Stimulated activated naive B cell treated with anti-CD40 and anti-IgM and Interleukin-4, amounts not matched to agents 10 μg/mL and 1 μg/mL and 100 μg/mL, for 72 hours (primary cell): Measurements from ENCODE around the gene SYVN1.
A peak's percentile ranks its signal among the peaks of the same experiment; 100 is the strongest.

Experiments used
- ATAC-seq, 2 donors: fragments of 150-1000 bp; cut with Tn5 transposase; replicated peaks; 2 replicates each; pipeline ENCODE4 v1.10.0; 2021; ENCODE audit warnings: moderate library complexity in 1 of 2
- DNase-seq: peaks from one replicate; pipeline ENCODE4 v3.0.0; 2021
- H3K27ac Mint-ChIP-seq: one replicate; pipeline ENCODE4 v1.8.0; 2022; ENCODE audit warnings: mild to moderate bottlenecking, mixed read lengths
- H3K27me3 Mint-ChIP-seq, 2 donors: one replicate each; pipeline ENCODE4 v1.8.0; 2022; ENCODE audit warnings: mixed read lengths in 2 of 2
- H3K36me3 Mint-ChIP-seq, 2 donors: one replicate each; pipeline ENCODE4 v1.8.0; 2022; ENCODE audit warnings: mixed read lengths in 2 of 2, mild to moderate bottlenecking in 1 of 2
- H3K4me1 Mint-ChIP-seq, 2 donors: one replicate each; pipeline ENCODE4 v1.8.0; 2022; ENCODE audit warnings: mixed read lengths in 2 of 2, mild to moderate bottlenecking in 1 of 2
- H3K4me3 Mint-ChIP-seq, 2 donors: one replicate each; pipeline ENCODE4 v1.8.0; 2022; ENCODE audit warnings: mild to moderate bottlenecking in 2 of 2, mixed read lengths in 2 of 2, moderate library complexity in 1 of 2
- H3K9me3 Mint-ChIP-seq, 2 donors: one replicate each; pipeline ENCODE4 v1.8.0; 2022; ENCODE audit warnings: mixed read lengths in 2 of 2, mild to moderate bottlenecking in 1 of 2

SYVN1 gene

GRCh38 chr11:65115361-65116082 is 18.8 kb downstream of the SYVN1 start:
- ATAC-seq (no peak), DNase-seq (no peak)
- peak overlapping the region; percentile 89 to 91 for H3K4me3 Mint-ChIP-seq
- H3K9me3 Mint-ChIP-seq: no peaks in the 10 kb centered on the region
- H3K27me3 Mint-ChIP-seq: no peaks in the 10 kb centered on the region
- peaks cover 41 to 88% of the 10 kb centered on the region in 2 donors for H3K4me1 Mint-ChIP-seq
- H3K27ac Mint-ChIP-seq: peak overlapping the region; percentile 71
- peaks cover 33 to 50% of the 10 kb centered on the region in 2 donors for H3K36me3 Mint-ChIP-seq

- Mint-ChIP-seq H3K4me3 (no peak overlapping the region), H3K4me1 (peaks cover 44 to 88% of the 10 kb centered on the region in 2 donors), H3K36me3 (peaks cover 33 to 46% of the 10 kb centered on the region in 2 donors), H3K27ac (peak overlapping the region; percentile 73), H3K27me3 (no peaks in the 10 kb centered on the region), H3K9me3 (no peaks in the 10 kb centered on the region)
- ATAC-seq: no peak
- no peak for DNase-seq
Measured at GRCh38 chr11:65114538-65115171, 19.7 kb downstream of the SYVN1 start.

- Mint-ChIP-seq H3K36me3 (peaks cover 33 to 42% of the 10 kb centered on the region in 2 donors), H3K4me3 (no peak overlapping the region), H3K9me3 (no peaks in the 10 kb centered on the region), H3K4me1 (peaks cover 43 to 81% of the 10 kb centered on the region in 2 donors), H3K27me3 (no peaks in the 10 kb centered on the region), H3K27ac (no peak overlapping the region)
- no peak for DNase-seq
- ATAC-seq: no peak
Measured at GRCh38 chr11:65113839-65114238, 20.5 kb downstream of the SYVN1 start.

- no peak for ATAC-seq
- peaks cover 29 to 38% of the 10 kb centered on the region in 2 donors for H3K36me3 Mint-ChIP-seq
- peak overlapping the region; percentile 97 to 99 for H3K4me3 Mint-ChIP-seq
- peaks cover 38 to 76% of the 10 kb centered on the region in 2 donors for H3K4me1 Mint-ChIP-seq
- H3K9me3 Mint-ChIP-seq: no peaks in the 10 kb centered on the region
- no peak for DNase-seq
- H3K27me3 Mint-ChIP-seq: no peaks in the 10 kb centered on the region
- H3K27ac Mint-ChIP-seq: peak overlapping the region; percentile 68
Measured at GRCh38 chr11:65113361-65113756, 21.0 kb downstream of the SYVN1 start.

DNA sequence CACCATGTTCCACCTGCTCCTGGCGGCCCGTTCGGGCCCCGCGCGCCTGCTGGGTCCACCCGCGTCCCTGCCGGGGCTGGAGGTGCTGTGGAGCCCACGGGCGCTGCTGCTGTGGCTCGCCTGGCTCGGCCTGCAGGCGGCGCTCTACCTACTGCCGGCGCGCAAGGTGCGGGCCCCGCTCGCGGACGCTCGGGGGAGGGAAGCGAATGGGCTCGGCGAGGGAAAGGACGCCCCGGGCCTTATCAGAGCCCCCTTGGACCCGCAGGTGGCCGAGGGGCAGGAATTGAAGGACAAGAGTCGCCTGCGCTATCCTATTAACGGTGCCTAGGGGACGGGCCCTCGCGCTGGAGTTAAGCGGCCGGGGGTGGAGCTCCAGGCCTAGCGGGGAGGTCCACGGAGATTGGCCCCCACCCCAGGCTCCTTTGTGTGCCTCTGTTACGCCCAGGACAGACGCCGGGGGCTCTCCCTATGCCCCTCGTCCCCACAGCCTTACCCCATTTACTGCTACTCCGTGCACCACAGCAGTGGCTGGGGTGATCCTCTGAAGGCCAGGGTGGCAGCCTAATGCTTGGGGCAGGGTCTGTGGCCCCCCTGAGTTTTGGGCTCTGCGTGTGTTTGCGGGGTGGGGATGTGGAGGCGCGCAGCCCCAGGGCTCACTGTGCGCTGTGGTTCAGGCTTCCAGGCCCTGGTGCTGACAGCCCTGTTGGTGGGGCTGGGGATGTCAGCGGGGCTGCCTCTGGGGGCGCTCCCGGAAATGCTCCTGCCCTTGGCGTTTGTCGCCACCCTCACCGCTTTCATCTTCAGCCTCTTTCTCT is 21.6 kb downstream of the SYVN1 start:
- no peaks in the 10 kb centered on the region for H3K9me3 Mint-ChIP-seq
- H3K4me1 Mint-ChIP-seq: peaks cover 35 to 70% of the 10 kb centered on the region in 2 donors

DNA sequence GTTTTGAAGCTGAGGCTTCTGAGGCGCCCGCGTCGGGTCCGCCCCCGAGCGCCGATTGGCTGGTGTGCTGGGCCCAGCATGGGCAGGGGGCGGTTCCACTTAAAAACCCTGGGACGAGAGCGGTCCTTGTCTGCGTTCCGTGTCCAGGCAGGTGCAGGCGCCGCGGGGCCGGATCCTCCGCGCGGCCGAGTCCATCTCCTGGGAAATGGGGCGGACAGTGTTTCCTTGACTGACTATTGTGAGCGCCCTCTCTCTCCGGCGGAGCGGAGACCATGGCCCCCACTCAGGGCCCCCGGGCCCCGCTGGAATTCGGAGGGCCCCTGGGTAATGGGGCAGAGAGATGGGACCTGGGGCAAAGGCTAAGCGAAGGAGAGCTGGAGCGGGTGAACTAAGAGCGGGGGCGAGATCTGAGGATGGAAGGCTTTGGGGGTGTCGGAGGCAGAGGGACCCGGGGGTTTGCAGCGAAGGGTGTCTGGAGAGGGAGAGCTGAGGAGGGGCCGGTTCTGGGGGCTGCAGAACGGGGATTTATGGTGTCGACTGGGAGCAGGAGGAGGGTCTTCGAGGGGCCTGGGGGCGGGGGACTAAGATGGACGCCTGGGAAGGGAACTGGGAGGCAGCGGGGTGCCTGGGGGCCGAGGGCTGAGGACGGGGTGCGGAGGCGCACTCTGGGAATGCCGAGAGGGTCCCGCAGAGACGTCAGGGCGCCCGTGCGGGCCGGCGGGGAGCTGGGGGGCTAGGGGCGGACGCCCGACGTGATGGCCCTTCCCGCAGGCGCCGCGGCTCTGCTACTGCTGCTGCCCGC is 22.4 kb downstream of the SYVN1 start, which contains the start of gene TM7SF2:
TSS of gene TM7SF2 (plus strand) at position 129 of the 802 bp plus-strand sequence. CDS start at position 273, 144 bp downstream.
- peak within 1 kb of the TSS; percentile 97 to 99 for H3K4me3 Mint-ChIP-seq
- peaks cover 21 to 32% of the 10 kb centered on the region in 2 donors for H3K36me3 Mint-ChIP-seq
- H3K4me1 Mint-ChIP-seq: peaks cover 34 to 64% of the 10 kb centered on the region in 2 donors
- no peaks in the 10 kb centered on the region for H3K9me3 Mint-ChIP-seq
- H3K27ac Mint-ChIP-seq: peak within 1 kb of the TSS; percentile 97
- ATAC-seq (peak; percentile 77 to 83), DNase-seq (peak; percentile 88)
- no peaks in the 10 kb centered on the region for H3K27me3 Mint-ChIP-seq

More for the DNA sequence above, 21.6 kb downstream of the SYVN1 start:
- Mint-ChIP-seq H3K36me3 (peaks cover 25 to 32% of the 10 kb centered on the region in 2 donors), H3K4me3 (peak overlapping the region; percentile 97 to 99), H3K27me3 (no peaks in the 10 kb centered on the region), H3K27ac (peak overlapping the region; percentile 68)
- ATAC-seq (peak; percentile 53 to 63), DNase-seq (peak; percentile 66)

DNA sequence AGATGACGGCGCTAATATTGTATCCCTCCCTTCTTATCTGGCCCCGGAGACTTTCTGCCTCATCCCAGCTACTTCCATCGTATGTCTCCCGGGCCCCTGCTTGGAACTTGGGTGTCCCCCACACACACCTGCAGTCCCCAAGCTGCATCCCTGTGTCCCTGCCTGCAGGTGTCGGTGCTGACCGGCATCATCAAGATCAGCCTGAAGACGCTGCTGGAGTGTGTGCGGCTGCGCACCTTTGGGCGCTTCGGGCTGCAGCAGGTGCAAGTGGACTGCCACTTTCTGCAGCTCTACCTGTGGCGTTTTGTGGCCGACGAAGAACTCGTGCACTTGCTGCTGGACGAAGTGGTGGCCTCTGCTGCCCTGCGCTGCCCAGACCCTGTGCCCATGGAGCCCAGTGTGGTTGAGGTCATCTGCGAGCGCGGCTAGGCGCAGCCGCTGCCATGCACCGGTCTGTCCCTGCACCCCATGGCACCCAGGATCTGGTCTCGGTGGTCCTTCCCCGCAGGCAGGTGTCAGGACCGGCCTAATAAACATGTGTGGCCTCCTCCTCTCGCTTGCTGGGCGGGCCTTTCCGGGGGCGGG is 23.1 kb downstream of the SYVN1 start:
- DNase-seq: no peak

DNA sequence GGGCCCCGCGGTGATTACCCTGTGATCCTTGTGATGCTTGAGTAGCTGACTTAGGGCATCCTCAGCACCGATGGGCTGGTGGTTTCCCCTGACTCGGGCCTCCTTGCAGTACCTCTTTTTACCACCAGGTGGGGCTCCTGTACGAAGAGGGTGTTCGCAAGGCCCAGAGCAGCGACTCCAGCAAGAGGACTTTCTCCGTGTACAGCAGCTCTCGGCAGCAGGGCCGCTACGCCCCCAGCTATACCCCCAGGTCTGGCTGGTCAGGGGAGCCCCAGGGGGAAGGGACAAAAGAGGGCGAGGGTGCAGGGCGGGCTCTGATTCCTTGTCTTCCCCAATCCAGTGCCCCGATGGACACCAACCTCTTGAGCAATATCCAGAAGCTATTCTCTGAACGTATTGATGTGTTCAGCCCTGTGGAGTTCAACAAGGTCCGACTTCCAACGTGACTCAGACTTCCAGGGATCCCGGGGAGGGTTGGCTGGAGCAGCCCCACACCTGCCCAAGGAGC is 23.9 kb downstream of the SYVN1 start:
- Mint-ChIP-seq H3K27ac (no peak overlapping the region), H3K4me3 (no peak overlapping the region), H3K4me1 (peaks cover 33 to 64% of the 10 kb centered on the region in 2 donors), H3K27me3 (no peaks in the 10 kb centered on the region), H3K36me3 (peaks cover 16 to 35% of the 10 kb centered on the region in 2 donors), H3K9me3 (no peaks in the 10 kb centered on the region)
- DNase-seq (peak; percentile 88), ATAC-seq (peak; percentile 54 to 55)

More for the DNA sequence above, 23.1 kb downstream of the SYVN1 start:
- Mint-ChIP-seq H3K36me3 (peaks cover 21 to 34% of the 10 kb centered on the region in 2 donors), H3K9me3 (no peaks in the 10 kb centered on the region), H3K4me3 (peak overlapping the region; percentile 97 to 99), H3K4me1 (peaks cover 37 to 64% of the 10 kb centered on the region in 2 donors), H3K27ac (peak overlapping the region; percentile 97), H3K27me3 (no peaks in the 10 kb centered on the region)
- ATAC-seq: no peak

GRCh38 chr11:65109231-65110198 is 24.8 kb downstream of the SYVN1 start:
- no peak overlapping the region for H3K27ac Mint-ChIP-seq
- peaks cover 16 to 39% of the 10 kb centered on the region in 2 donors for H3K36me3 Mint-ChIP-seq
- DNase-seq (no peak), ATAC-seq (no peak)
- no peaks in the 10 kb centered on the region for H3K27me3 Mint-ChIP-seq
- peaks cover 32 to 62% of the 10 kb centered on the region in 2 donors for H3K4me1 Mint-ChIP-seq
- no peak overlapping the region for H3K4me3 Mint-ChIP-seq
- H3K9me3 Mint-ChIP-seq: no peaks in the 10 kb centered on the region

- ATAC-seq (no peak), DNase-seq (no peak)
- Mint-ChIP-seq H3K27ac (no peak overlapping the region), H3K36me3 (peaks cover 12 to 39% of the 10 kb centered on the region in 2 donors), H3K9me3 (no peaks in the 10 kb centered on the region), H3K4me1 (peaks cover 33 to 57% of the 10 kb centered on the region in 2 donors), H3K27me3 (no peaks in the 10 kb centered on the region), H3K4me3 (no peak overlapping the region)
Measured at GRCh38 chr11:65108469-65109123, 25.7 kb downstream of the SYVN1 start.

DNA sequence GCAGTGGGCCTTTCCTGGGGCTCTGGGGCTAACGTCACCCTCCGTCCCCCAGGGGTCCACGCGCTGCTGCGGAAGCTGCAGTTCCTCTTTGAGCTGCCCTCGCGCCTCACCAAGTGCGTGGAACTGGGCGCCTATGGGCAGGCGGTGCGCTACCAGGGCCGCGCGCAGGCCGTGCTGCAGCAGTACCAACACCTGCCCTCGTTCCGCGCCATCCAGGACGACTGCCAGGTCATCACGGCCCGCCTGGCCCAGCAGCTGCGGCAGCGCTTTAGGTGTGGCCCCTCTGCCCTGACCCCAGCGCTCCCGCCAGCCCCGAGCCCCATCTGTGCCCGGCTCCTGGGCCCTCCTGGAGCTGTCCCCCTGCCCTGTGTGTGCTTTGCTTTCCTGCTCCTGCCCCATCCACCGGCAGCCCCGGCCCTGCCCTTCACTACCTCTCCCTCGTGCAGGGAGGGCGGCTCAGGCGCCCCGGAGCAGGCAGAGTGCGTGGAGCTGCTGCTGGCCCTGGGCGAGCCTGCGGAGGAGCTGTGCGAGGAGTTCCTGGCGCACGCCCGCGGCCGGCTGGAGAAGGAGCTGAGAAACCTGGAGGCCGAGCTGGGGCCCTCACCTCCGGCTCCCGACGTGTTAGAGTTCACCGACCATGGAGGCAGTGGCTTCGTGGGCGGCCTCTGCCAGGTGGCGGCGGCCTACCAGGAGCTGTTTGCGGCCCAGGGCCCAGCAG is 26.4 kb downstream of the SYVN1 start:
- Mint-ChIP-seq H3K4me1 (peaks cover 29 to 56% of the 10 kb centered on the region in 2 donors), H3K4me3 (no peak overlapping the region), H3K9me3 (no peaks in the 10 kb centered on the region), H3K27me3 (no peaks in the 10 kb centered on the region), H3K27ac (no peak overlapping the region), H3K36me3 (peaks cover 14 to 39% of the 10 kb centered on the region in 2 donors)
- ATAC-seq (no peak), DNase-seq (no peak)
